Keratinocyte (primary cell): ENCODE data around the gene TPPP2. TPM values are rescaled to one million over a fixed set of nuclear protein-coding genes. Genes with fewer than 3 reads are reported as not detected.

Experiments used
- DNase-seq: peaks from one replicate; pipeline ENCODE4 v3.0.0-alpha.2; 2011; ENCODE audit warnings: low read depth, missing footprints, low spot score
- FAIRE-seq: peaks from 2 replicates; lab custom pipeline; 2011; peaks lifted over from hg19 to GRCh38; lab: Jason Lieb, UNC
- H2AFZ ChIP-seq: 2 replicates; pipeline ENCODE4 v1.6.0; 2012; ENCODE audit warnings: low read length, control low read depth, inconsistent platforms; ENCODE audit not compliant: control insufficient read depth
- H3K27ac ChIP-seq: 2 replicates; pipeline ENCODE4 v1.5.1; 2011; ENCODE audit warnings: low read length; ENCODE audit not compliant: control insufficient read depth, insufficient read depth
- H3K27me3 ChIP-seq: 3 replicates; pipeline ENCODE4 v1.6.0; 2011; ENCODE audit warnings: low read length; ENCODE audit not compliant: control insufficient read depth, insufficient read depth; ENCODE audit errors: extremely low read depth
- H3K36me3 ChIP-seq, 2 experiments: 2 replicates in 1 of 2; 3 replicates in 1 of 2; pipeline ENCODE4 v1.5.1; 2011; ENCODE audit warnings: low read length in 2 of 2, mild to moderate bottlenecking in 1 of 2; ENCODE audit not compliant: control insufficient read depth in 2 of 2, insufficient read depth in 2 of 2; ENCODE audit errors: extremely low read depth in 1 of 2
- H3K4me1 ChIP-seq: 3 replicates; pipeline ENCODE4 v1.5.1; 2011; ENCODE audit warnings: low read length; ENCODE audit not compliant: control insufficient read depth, insufficient read depth; ENCODE audit errors: extremely low read depth
- H3K4me2 ChIP-seq: 3 replicates; pipeline ENCODE4 v1.6.0; 2011; ENCODE audit warnings: low read depth, low read length; ENCODE audit not compliant: control insufficient read depth, insufficient read depth; ENCODE audit errors: extremely low read depth
- H3K4me3 ChIP-seq, 3 experiments: fragments of 200-600 bp in 1 of 3; sonication (generic) in 1 of 3; 2 replicates in 2 of 3; 3 replicates in 1 of 3; pipeline ENCODE4 v1.5.1; 2011 to 2016; ENCODE audit warnings: low read length in 3 of 3, mild to moderate bottlenecking in 3 of 3, control low read depth in 2 of 3, inconsistent platforms in 1 of 3, low read depth in 1 of 3, mixed read lengths in 1 of 3, mixed run types in 1 of 3, moderate library complexity in 1 of 3; ENCODE audit not compliant: control insufficient read depth in 2 of 3, insufficient read depth in 2 of 3; ENCODE audit errors: extremely low read depth in 1 of 3
- H3K79me2 ChIP-seq: 2 replicates; pipeline ENCODE4 v1.6.0; 2012; ENCODE audit warnings: low read length; ENCODE audit not compliant: control insufficient read depth, insufficient read depth
- H3K9ac ChIP-seq: 3 replicates; pipeline ENCODE4 v1.6.0; 2011; ENCODE audit warnings: low read length; ENCODE audit not compliant: control insufficient read depth, insufficient read depth; ENCODE audit errors: extremely low read depth
- H3K9me1 ChIP-seq: 3 replicates; pipeline ENCODE4 v1.6.0; 2011; ENCODE audit warnings: low read length; ENCODE audit not compliant: control insufficient read depth, insufficient read depth; ENCODE audit errors: extremely low read depth
- H3K9me3 ChIP-seq: 2 replicates; pipeline ENCODE4 v1.5.1; 2012; ENCODE audit warnings: low read depth, low read length; ENCODE audit not compliant: control insufficient read depth
- H4K20me1 ChIP-seq: 3 replicates; pipeline ENCODE4 v1.6.0; 2011; ENCODE audit warnings: low read length; ENCODE audit not compliant: control insufficient read depth, insufficient read depth; ENCODE audit errors: extremely low read depth
- CTCF ChIP-seq, 3 experiments: IDR thresholded peaks in 1 of 3; conservative IDR thresholded peaks in 1 of 3; optimal IDR thresholded peaks in 1 of 3; 2 replicates in 2 of 3; 3 replicates in 1 of 3; pipeline versions ENCODE3 to v1.5.1; 2011; ENCODE audit warnings: low read length in 3 of 3, mild to moderate bottlenecking in 3 of 3, moderate library complexity in 2 of 3, control low read depth in 1 of 3, inconsistent platforms in 1 of 3; ENCODE audit not compliant: insufficient read depth in 2 of 3; ENCODE audit errors: extremely low read depth in 1 of 3
- EZH2 ChIP-seq: IDR thresholded peaks from one replicate; pipeline ENCODE4 v1.6.1; 2012; ENCODE audit warnings: inconsistent platforms, mild to moderate bottlenecking, low read length, moderate library complexity
- dilution Hi-C: fragments of 300-500 bp; cut with MboI; formaldehyde crosslinking; loops from one replicate; pipeline ENCODE4 v1.7.0; 2020; ENCODE audit warnings: low sequenced_read_pairs; ENCODE audit not compliant: extremely low pct_ligation_motif_present
- polyA plus RNA-seq, 5 experiments: library from polyadenylated mRNA; depleted of rRNA in 3 of 5; stranded (reverse) in 3 of 5; stranded (forward) in 1 of 5; unstranded in 1 of 5; fragments of >200 nt; gene quantifications; 1 replicate in 1 of 5; 2 replicates in 3 of 5; 3 replicates in 1 of 5; pipeline versions ENCODE4 v1.2.1 to v1.2.3, GENCODE V29; 2011 to 2012; ENCODE audit warnings: missing spikeins in 2 of 5, low read depth in 1 of 5, low replicate concordance in 1 of 5

TPPP2 gene
- polyA plus RNA-seq, 1 donor (not counting 4 experiments of a cell fraction or from before 2014, with no cell fraction given), result not detected

DNA sequence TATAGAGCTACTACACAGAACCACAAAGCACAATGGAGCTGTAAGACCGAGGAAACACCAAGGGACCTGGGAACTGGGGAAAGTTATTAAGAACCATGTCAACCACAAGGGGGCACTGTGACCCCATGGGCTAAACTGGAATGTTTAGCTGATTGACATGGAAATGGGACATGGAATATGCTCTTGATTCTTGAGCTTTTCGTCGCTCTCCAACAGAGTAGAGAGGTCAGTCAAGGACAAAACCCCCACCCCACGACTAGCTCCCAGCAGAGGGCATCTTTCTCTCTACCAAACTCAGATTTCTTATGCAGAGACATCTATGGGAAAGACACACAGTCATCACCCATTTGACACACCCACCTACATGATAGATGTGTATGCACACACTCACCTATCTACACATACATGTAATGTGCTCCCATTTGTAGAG lies 15.2 kb upstream of the TPPP2 start:
- Histone ChIP-seq H2AFZ (no peak overlapping the region), H3K4me3 (no peak overlapping the region), H3K4me2 (no peak overlapping the region), H3K27ac (no peak overlapping the region), H3K27me3 (no peaks in the 10 kb centered on the region), H3K9me3 (no peaks in the 10 kb centered on the region), H4K20me1 (no peaks in the 10 kb centered on the region), H3K36me3 (no peaks in the 10 kb centered on the region), H3K9me1 (no peaks in the 10 kb centered on the region), H3K4me1 (no peaks in the 10 kb centered on the region), H3K9ac (no peak overlapping the region), H3K79me2 (no peaks in the 10 kb centered on the region)
- peak; percentile 89 to 92 (median 90) for TF ChIP-seq CTCF (optimal IDR thresholded peaks at IDR 0.05 in 1 of 3, IDR thresholded peaks at IDR 0.05 in 1 of 3, conservative IDR thresholded peaks at IDR 0.05 in 1 of 3; ENCODE audit: extremely low read depth in 1 of 3, insufficient read depth in 2 of 3, low read length in 3 of 3)
- no peak for TF ChIP-seq EZH2
- DNase-seq, result peak; percentile 59
- peak; percentile 90 for FAIRE-seq
- dilution Hi-C loops, result no loop called here

DNA sequence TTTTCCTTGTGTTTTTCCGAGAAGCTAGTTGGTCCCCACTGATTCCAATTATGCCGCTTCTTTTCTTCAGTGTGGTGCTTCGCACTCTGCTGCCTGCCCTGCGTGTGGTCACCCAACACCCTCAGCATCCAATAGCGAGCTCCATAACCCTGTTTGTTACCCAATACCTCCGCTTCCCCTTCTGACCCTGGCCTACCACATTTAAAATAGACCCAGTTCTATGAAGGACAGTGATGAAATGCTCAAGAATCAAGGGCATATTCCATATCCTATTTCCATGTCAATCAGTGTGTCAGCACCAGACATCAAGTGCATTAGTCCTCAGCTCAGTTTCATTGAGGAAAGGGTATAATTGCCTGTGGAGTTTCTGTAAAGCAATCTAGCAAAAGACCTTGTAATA lies 14.7 kb upstream of the TPPP2 start:
- no peaks in the 10 kb centered on the region for H3K9me3 ChIP-seq
- DNase-seq (no peak), FAIRE-seq (no peak)
- no peak overlapping the region for H3K4me3 ChIP-seq
- no peak overlapping the region for H3K4me2 ChIP-seq
- H3K9me1 ChIP-seq, result no peaks in the 10 kb centered on the region
- H3K79me2 ChIP-seq, result no peaks in the 10 kb centered on the region
- no peak for TF ChIP-seq CTCF (optimal IDR thresholded peaks at IDR 0.05 in 1 of 3, IDR thresholded peaks at IDR 0.05 in 1 of 3, conservative IDR thresholded peaks at IDR 0.05 in 1 of 3; ENCODE audit: extremely low read depth in 1 of 3, insufficient read depth in 2 of 3, low read length in 3 of 3)
- no peak overlapping the region for H2AFZ ChIP-seq
- no peaks in the 10 kb centered on the region for H3K27me3 ChIP-seq
- no peaks in the 10 kb centered on the region for H3K4me1 ChIP-seq
- no peak overlapping the region for H3K9ac ChIP-seq
- H4K20me1 ChIP-seq, result no peaks in the 10 kb centered on the region
- H3K27ac ChIP-seq, result no peak overlapping the region
- dilution Hi-C loops, result no loop called here
- H3K36me3 ChIP-seq, result no peaks in the 10 kb centered on the region
